HG02870 (cell line): ENCODE data around the gene CGB2.
"Not testable (repeated sequence)": the region's sequence is repeated elsewhere in the genome, so short reads cannot be mapped to it uniquely, and the experiment has no call there.

Experiments used
- ATAC-seq: cut with Tn5 transposase; IDR thresholded peaks from one replicate; pipeline ENCODE4 v1.9.1; 2021; ENCODE audit warnings: mild to moderate bottlenecking, moderate library complexity; ENCODE audit not compliant: unreplicated experiment

CGB2 gene

GRCh38 chr19:49030323-49030722 lies 1.4 kb upstream of the CGB2 start:
- ATAC-seq: not testable (repeated sequence)

GRCh38 chr19:49036815-49037214 lies 5.1 kb downstream of the CGB2 start, which contains the start of gene CGB1:
TSS of gene CGB1 (minus strand) at chr19:49036895. CDS start at chr19:49036711, 184 bp downstream.
- ATAC-seq: not testable (repeated sequence)

GRCh38 chr19:49038111-49038510 lies 6.4 kb downstream of the CGB2 start:
- ATAC-seq: not testable (repeated sequence)

- not testable (repeated sequence) for ATAC-seq
Measured at GRCh38 chr19:49038557-49039276, 7.0 kb downstream of the CGB2 start.

GRCh38 chr19:49039736-49040135 lies 8.0 kb downstream of the CGB2 start:
- ATAC-seq: not testable (repeated sequence)

- no peak for ATAC-seq
Measured at GRCh38 chr19:49042177-49042576, 10.5 kb downstream of the CGB2 start.

GRCh38 chr19:49042666-49043065 lies 11.0 kb downstream of the CGB2 start:
- not testable (repeated sequence) for ATAC-seq

GRCh38 chr19:49043548-49043947 lies 11.9 kb downstream of the CGB2 start, which contains the start of gene CGB5:
TSS of gene CGB5 (plus strand) at chr19:49043848. CDS start at chr19:49044210, 362 bp downstream.
- ATAC-seq: not testable (repeated sequence)

GRCh38 chr19:49049011-49049410 lies 17.3 kb downstream of the CGB2 start, which contains the start of gene CGB8:
TSS of gene CGB8 (minus strand) at chr19:49049111. CDS start at chr19:49048739, 372 bp downstream.
- not testable (repeated sequence) for ATAC-seq

GRCh38 chr19:49049834-49050233 lies 18.1 kb downstream of the CGB2 start:
- not testable (repeated sequence) for ATAC-seq

GRCh38 chr19:49050376-49051033 lies 18.8 kb downstream of the CGB2 start:
- not testable (repeated sequence) for ATAC-seq

GRCh38 chr19:49056101-49056901 lies 24.6 kb downstream of the CGB2 start:
- ATAC-seq: no peak

GRCh38 chr19:49056902-49057596 lies 25.4 kb downstream of the CGB2 start:
- not testable (repeated sequence) for ATAC-seq

GRCh38 chr19:49057636-49058234 lies 26.0 kb downstream of the CGB2 start, which contains the start of gene CGB7:
TSS of gene CGB7 (minus strand) at chr19:49057749. CDS start at chr19:49055375, 2,374 bp downstream.
- no peak for ATAC-seq

GRCh38 chr19:49058562-49058961 lies 26.9 kb downstream of the CGB2 start:
- no peak for ATAC-seq

GRCh38 chr19:49059053-49059452 lies 27.4 kb downstream of the CGB2 start:
- ATAC-seq: no peak

- ATAC-seq: no peak
Measured at GRCh38 chr19:49061000-49061399, 29.3 kb downstream of the CGB2 start.

GRCh38 chr19:49061445-49061844 lies 29.8 kb downstream of the CGB2 start:
- no peak for ATAC-seq

- ATAC-seq: no peak
Measured at GRCh38 chr19:49064029-49064629, 32.4 kb downstream of the CGB2 start.
